Activated T-helper 17 cell treated with anti-CD3 and anti-CD28 coated beads, Interleukin-2, amount 50 U/mL, for 72 hours (primary cell): ENCODE results near the gene DOHH. TPM values are rescaled to one million over a fixed set of nuclear protein-coding genes. Genes with fewer than 3 reads are reported as not detected.
"Not testable (repeated sequence)": the region's sequence is repeated elsewhere in the genome, so short reads cannot be mapped to it uniquely, and the experiment has no call there.

Experiments
- ATAC-seq: fragments of 150-1000 bp; cut with Tn5 transposase; replicated peaks from 2 replicates; pipeline ENCODE4 v1.10.0; 2021; ENCODE audit warnings: mild to moderate bottlenecking, moderate library complexity
- H3K27ac Mint-ChIP-seq: one replicate; pipeline ENCODE4 v1.8.0; 2022; ENCODE audit warnings: mixed read lengths
- H3K27me3 Mint-ChIP-seq: one replicate; pipeline ENCODE4 v1.8.0; 2022; ENCODE audit warnings: mixed read lengths
- H3K36me3 Mint-ChIP-seq: one replicate; pipeline ENCODE4 v1.8.0; 2022; ENCODE audit warnings: low read depth, mild to moderate bottlenecking, mixed read lengths
- H3K4me1 Mint-ChIP-seq: one replicate; pipeline ENCODE4 v1.8.0; 2022; ENCODE audit warnings: mixed read lengths
- H3K4me3 Mint-ChIP-seq: one replicate; pipeline ENCODE4 v1.8.0; 2022; ENCODE audit warnings: mild to moderate bottlenecking, mixed read lengths
- H3K9me3 Mint-ChIP-seq: one replicate; pipeline ENCODE4 v1.8.0; 2022; ENCODE audit warnings: mixed read lengths
- total RNA-seq, 2 donors: library from RNA; stranded (reverse); gene quantifications; one replicate each; pipeline ENCODE4 v1.2.3, GENCODE V29; 2022

DOHH gene
- total RNA-seq, 2 donors from 2014 or later, result 11.1 to 22.2 TPM

DNA sequence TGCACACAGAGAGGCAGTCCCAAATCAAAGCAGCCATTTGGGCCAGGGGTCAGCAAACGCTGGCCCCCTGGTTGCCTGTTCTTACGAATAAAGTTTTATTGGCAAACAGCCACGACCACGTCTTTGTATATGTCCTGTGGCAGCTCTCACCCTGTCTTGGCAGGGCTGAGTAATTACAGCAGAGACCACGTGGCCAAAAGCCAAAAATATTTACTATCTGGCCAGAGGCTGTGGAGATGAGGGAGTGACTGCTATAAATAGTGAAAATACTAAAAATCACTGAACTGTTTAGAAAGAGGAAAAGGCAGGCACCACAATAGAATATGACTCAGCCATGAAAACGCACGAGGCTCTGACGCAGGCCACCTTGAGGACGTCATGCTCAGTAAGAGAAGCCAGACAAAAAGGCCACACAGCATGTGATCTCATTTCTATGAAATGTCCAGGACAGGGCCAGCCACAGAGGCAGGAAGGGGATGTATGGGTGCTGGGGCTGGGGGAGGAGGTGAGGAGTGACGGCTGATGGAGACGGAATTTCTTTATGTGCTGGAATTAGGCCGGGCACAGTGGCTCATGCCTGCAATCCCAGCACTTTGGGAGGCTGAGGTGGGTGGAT, 49.6 kb downstream of the DOHH start:
- no peak overlapping the region for H3K4me3 Mint-ChIP-seq
- peak; percentile 56 for ATAC-seq
- H3K27ac Mint-ChIP-seq, result no peak overlapping the region
- H3K4me1 Mint-ChIP-seq, result peaks cover 5% of the 10 kb centered on the region
- no peaks in the 10 kb centered on the region for H3K27me3 Mint-ChIP-seq
- H3K9me3 Mint-ChIP-seq, result no peaks in the 10 kb centered on the region
- peaks cover 29% of the 10 kb centered on the region for H3K36me3 Mint-ChIP-seq

DNA sequence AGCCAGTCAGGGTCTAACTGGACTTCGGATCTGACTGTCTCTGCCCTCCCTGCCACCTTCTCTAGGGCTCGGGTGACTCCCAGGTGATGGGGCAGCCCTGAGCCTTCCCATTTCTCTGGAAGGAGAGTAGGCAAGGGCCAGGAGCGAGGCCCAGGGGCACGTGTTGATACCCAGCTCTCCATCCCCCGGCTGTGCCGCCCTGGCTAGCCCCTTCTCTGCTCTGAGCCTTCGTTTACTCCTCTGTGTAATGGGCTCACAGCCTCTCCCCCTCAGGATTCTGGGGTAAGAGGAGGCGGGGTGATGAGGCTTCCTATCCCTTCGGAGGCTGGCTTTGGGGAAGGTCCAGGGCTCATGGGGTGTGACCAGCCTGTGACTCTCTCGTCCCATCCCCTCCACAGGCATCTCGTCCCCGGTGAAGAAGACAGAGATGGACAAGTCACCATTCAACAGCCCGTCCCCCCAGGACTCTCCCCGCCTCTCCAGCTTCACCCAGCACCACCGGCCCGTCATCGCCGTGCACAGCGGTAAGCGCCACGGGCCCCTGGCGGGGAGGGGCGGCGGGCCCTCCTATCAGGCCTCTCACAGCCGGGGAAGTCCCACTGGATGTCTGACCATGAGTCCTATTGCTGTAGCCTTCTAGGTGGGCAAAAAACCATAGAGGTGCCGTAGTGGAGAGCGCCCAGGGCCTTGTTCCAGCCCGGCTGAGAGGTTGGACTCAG, 51.7 kb downstream of the DOHH start:
- Mint-ChIP-seq H3K27ac (no peak overlapping the region), H3K27me3 (no peaks in the 10 kb centered on the region), H3K4me1 (peaks cover 5% of the 10 kb centered on the region), H3K9me3 (no peaks in the 10 kb centered on the region), H3K4me3 (no peak overlapping the region), H3K36me3 (peaks cover 29% of the 10 kb centered on the region)
- no peak for ATAC-seq

DNA sequence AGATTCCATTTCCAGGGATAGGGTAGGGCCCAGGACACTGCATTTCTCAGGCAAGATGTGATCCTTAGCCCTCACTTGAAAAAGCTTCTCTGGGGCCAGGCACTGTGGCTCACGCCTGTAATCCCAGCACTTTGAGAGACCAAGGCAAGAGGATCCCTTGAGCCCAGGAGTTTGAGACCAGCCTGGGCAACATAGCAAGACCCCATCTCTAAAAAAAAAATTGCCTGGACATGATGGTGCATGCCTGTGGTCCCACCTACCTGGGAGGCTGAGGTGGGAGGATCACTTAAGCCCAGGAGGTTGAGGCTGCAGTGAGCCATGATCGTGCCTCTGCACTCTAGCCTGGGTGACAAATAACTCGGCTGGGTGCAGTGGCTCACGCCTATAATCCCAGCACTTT, 53.8 kb downstream of the DOHH start:
- not testable (repeated sequence) for H3K4me3 Mint-ChIP-seq, H3K27me3 Mint-ChIP-seq, H3K27ac Mint-ChIP-seq, ATAC-seq, H3K9me3 Mint-ChIP-seq, H3K4me1 Mint-ChIP-seq
- peaks cover 15% of the 10 kb centered on the region for H3K36me3 Mint-ChIP-seq

DNA sequence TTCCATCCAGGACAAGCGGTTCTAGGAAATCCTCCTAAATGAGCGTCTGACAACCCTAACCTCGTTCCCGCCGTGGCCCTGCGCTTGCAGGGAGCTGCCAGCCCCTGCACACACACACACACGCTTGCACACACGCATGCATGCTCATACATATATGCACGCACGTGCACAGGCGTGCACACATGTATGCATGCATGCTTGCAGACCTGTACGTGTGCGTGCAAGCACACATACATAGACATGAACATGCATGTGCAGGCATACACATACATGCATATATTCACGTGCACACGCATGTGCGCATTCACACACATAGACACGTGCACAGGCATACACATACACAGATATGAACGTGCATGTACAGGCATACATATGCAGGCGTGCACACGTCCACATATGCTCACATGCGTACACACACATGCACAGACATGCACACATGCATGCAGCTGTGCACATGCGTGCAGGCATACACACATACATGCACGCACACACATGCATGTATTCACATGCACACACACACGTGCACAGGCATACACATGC, 55.7 kb downstream of the DOHH start:
- H3K27me3 Mint-ChIP-seq, result no peaks in the 10 kb centered on the region
- no peak overlapping the region for H3K27ac Mint-ChIP-seq
- H3K4me1 Mint-ChIP-seq, result no peaks in the 10 kb centered on the region
- H3K36me3 Mint-ChIP-seq, result no peaks in the 10 kb centered on the region
- ATAC-seq, result no peak
- H3K9me3 Mint-ChIP-seq, result no peaks in the 10 kb centered on the region
- no peak overlapping the region for H3K4me3 Mint-ChIP-seq

DNA sequence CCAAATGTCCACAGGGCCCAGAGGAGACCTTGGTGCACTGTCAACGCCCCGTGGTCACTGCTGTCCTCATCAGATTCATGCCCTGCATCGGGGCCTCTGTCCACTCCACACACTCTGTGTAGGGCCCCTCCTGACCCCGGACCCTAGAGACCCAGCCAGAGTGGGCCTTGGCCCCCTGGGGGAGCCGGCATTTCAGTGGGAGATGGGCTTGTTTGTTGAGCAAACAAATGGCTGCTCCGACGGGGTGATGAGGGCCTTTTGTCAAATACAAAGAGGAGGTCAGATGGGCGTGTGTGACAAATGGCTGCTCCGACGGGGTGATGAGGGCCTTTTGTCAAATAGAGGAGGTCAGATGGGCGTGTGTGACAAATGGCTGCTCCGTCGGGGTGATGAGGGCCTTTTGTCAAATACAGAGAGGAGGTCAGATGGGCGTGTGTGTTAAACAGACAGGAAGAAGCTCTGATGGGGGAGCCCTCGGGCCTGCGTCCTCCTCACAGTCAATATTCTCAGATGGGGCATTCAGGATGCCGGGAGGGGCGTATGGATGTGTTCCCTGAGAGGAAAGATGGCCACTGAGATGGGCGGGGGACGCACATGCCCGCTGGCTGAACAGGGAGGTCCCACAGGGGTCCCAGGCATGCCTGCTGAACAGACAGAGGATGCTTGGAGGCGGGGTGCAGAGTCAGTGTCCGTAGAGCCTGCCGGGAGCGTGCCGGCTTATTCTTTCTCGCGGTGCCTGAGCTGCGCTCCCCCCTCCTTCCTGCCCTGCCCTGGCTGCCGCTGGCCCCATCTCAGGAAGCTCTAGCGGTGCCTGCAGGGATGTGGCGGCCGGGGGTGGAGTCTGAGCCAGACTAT, 56.4 kb downstream of the DOHH start:
- Mint-ChIP-seq H3K36me3 (no peaks in the 10 kb centered on the region), H3K4me1 (no peaks in the 10 kb centered on the region), H3K9me3 (no peaks in the 10 kb centered on the region), H3K27me3 (no peaks in the 10 kb centered on the region), H3K4me3 (no peak overlapping the region), H3K27ac (no peak overlapping the region)
- ATAC-seq, result no peak

DNA sequence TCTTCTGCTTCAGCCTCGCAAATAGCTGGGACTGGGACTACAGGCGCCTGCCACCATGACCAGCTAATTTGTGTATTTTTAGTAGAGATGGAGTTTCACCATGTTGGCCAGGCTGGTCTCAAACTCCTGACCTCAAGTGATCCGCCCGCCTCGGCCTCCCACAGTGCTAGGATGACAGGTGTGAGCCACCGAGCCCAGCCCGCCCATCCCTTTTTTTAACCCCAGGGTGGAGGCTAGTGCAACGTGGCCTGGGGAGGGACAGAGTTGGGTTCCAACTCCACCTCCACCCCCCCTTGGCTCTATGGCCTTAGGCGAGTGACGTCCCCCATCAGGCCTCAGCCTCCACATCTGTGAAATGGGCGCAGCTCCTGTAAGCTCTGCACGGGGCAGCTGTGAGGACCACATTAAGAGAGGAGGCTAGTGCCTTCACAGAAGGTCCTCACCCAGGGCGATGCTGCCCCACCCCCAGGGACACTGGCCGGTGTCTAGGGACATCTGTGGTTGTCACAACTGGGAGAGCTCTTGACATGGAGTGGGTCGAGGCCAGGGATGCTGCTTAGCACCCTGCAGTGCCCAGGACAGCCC, 57.9 kb downstream of the DOHH start:
- no peak overlapping the region for H3K4me3 Mint-ChIP-seq
- no peaks in the 10 kb centered on the region for H3K4me1 Mint-ChIP-seq
- H3K27ac Mint-ChIP-seq, result no peak overlapping the region
- no peaks in the 10 kb centered on the region for H3K9me3 Mint-ChIP-seq
- ATAC-seq, result no peak
- H3K36me3 Mint-ChIP-seq, result peaks cover 5% of the 10 kb centered on the region
- no peaks in the 10 kb centered on the region for H3K27me3 Mint-ChIP-seq

DNA sequence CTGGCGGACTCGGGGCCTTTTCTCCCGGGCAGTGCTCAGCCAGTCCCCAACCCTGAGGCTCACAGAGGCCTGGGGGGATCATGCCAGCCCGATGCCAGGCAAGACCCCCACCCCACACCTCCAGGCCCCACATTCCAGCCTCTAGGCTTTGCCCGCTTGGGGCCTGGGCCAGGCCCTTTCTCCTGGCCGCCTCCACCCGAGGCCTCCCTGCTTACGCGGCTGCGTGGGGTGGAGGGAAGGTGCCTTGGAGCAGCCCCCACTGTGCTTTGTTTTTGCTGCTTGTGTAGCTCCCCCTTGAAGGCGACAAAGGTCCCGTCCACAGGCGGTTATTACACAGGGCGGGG, 58.5 kb downstream of the DOHH start:
- no peaks in the 10 kb centered on the region for H3K27me3 Mint-ChIP-seq
- peaks cover 8% of the 10 kb centered on the region for H3K36me3 Mint-ChIP-seq
- no peak overlapping the region for H3K27ac Mint-ChIP-seq
- H3K4me3 Mint-ChIP-seq, result no peak overlapping the region
- ATAC-seq, result no peak
- H3K4me1 Mint-ChIP-seq, result no peaks in the 10 kb centered on the region
- H3K9me3 Mint-ChIP-seq, result no peaks in the 10 kb centered on the region

DNA sequence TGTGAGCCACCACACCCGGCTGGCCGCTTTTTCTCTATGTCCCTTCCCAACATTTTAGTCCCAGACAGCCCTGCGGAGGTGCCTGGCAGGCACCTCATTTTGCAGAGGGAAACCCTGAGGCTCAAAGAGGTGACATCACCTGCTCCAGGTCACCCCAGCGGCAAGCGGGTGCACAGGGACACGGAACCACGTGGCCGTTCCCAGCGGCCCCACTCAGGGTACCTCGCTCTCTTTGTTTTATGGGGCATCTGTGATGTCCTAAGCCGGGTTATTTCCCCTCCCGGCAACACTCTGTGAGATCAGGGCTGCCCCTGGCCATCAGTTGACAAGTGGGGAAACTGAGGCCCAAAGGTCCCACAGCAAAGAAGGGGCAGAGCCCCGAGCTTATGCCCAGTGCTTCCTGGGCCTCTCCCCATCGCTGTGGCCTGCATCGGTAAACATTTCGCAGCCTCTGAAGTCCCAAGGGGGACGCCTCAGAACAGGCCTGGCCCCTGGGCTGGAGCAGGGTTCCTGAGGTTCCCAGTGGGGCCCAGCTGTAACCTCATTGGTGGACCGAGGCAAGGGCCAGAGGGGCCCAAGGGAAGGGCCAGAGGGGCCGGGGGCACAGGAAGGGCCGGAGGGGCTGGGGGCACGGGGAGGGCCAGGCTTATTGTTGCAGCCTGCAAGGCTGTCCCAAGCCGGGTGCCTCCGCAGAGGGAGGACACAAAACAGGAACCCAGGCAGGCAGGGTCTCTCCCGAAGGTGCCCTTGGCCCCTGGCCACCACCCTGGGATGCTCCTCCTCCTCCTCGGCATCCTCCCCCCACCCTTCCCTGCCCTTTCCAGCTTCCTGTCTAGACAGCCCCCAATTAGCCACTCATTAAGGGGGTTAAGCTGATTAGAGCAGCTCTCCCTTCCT, 59.1 kb downstream of the DOHH start:
- H3K4me3 Mint-ChIP-seq, result no peak overlapping the region
- H3K27me3 Mint-ChIP-seq, result no peaks in the 10 kb centered on the region
- no peaks in the 10 kb centered on the region for H3K9me3 Mint-ChIP-seq
- no peak for ATAC-seq
- H3K36me3 Mint-ChIP-seq, result peaks cover 8% of the 10 kb centered on the region
- H3K27ac Mint-ChIP-seq, result no peak overlapping the region
- no peaks in the 10 kb centered on the region for H3K4me1 Mint-ChIP-seq

Other genes with a start within 250 kb of the DOHH start
- gene NFIC, start 134.1 kb downstream of the DOHH start, total RNA-seq, result 10 to 100 TPM; 16.7 to 18.1 TPM
- gene SMIM24, start 20.1 kb downstream of the DOHH start, total RNA-seq, result 1 to 10 TPM in 1 of 2 donors, not detected in 1; 1.6 TPM
- gene SMIM44, start 17.2 kb downstream of the DOHH start, total RNA-seq, result not detected
- gene FZR1, start 5.6 kb upstream of the DOHH start, total RNA-seq, result 10 to 100 TPM; 51.5 to 64.3 TPM
- 1 to 10 TPM; 2.1 to 4.0 TPM for gene TEKTIP1, start 38.5 kb upstream of the DOHH start, total RNA-seq
- gene MFSD12, start 56.9 kb upstream of the DOHH start, total RNA-seq, result 10 to 100 TPM; 38.3 to 64.1 TPM
- 10 to 100 TPM; 40.0 to 52.3 TPM for gene HMG20B, start 72.3 kb upstream of the DOHH start, total RNA-seq
- gene GIPC3, start 84.8 kb upstream of the DOHH start, total RNA-seq, result under 1 TPM; 0.32 to 0.42 TPM
- gene TBXA2R, start 106.2 kb upstream of the DOHH start, total RNA-seq, result under 1 TPM; 0.32 to 0.37 TPM
- 10 to 100 TPM; 22.9 to 31.8 TPM for gene CACTIN, start 126.1 kb upstream of the DOHH start, total RNA-seq
- 10 to 100 TPM; 16.1 to 26.2 TPM for gene PIP5K1C, start 199.8 kb upstream of the DOHH start, total RNA-seq
- gene TJP3, start 207.7 kb upstream of the DOHH start, total RNA-seq, result 1 to 10 TPM; 1.5 to 8.6 TPM